ENCODE results near the gene FGF12.

DNA sequence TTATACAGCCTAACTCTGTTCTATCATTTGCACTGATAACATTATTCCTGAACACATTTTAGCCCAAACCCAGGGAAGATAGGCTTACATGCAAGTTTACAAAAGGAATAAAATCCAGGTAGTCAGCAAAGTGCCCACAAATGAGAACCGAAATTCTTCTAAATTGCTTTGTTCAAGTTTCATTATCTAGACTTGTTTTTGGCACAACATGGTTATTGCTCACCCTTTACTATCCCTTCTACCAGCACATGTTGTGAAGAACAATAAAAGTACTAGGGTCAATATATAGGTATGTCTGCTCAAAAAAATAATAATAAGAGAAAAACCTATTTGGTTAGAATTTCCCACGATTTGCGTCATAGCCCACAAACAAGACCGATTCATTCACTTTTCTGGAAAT, 430.5 kb downstream of the FGF12 start:
- TF ChIP-seq, protein P1, sequence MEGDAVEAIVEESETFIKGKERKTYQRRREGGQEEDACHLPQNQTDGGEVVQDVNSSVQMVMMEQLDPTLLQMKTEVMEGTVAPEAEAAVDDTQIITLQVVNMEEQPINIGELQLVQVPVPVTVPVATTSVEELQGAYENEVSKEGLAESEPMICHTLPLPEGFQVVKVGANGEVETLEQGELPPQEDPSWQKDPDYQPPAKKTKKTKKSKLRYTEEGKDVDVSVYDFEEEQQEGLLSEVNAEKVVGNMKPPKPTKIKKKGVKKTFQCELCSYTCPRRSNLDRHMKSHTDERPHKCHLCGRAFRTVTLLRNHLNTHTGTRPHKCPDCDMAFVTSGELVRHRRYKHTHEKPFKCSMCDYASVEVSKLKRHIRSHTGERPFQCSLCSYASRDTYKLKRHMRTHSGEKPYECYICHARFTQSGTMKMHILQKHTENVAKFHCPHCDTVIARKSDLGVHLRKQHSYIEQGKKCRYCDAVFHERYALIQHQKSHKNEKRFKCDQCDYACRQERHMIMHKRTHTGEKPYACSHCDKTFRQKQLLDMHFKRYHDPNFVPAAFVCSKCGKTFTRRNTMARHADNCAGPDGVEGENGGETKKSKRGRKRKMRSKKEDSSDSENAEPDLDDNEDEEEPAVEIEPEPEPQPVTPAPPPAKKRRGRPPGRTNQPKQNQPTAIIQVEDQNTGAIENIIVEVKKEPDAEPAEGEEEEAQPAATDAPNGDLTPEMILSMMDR (IDR thresholded peaks at IDR 0.05): no peak
- no peak for TF ChIP-seq POLR2A (IDR thresholded peaks at IDR 0.05)
